GM18519 (cell line): ENCODE measurements around the gene IFNA10.
"Not testable (repeated sequence)": the region's sequence is repeated elsewhere in the genome, so short reads cannot be mapped to it uniquely, and the experiment has no call there.

Experiments used
- ATAC-seq: cut with Tn5 transposase; IDR thresholded peaks from one replicate; pipeline ENCODE4 v1.9.1; 2021; ENCODE audit warnings: mild to moderate bottlenecking, moderate library complexity; ENCODE audit not compliant: unreplicated experiment, low FRiP score

IFNA10 gene

GRCh38 chr9:21207043-21207442 lies at the start of gene IFNA10:
IFNA10 (minus strand) TSS chr9:21207143; CDS start chr9:21207097, 46 bp downstream.
- not testable (repeated sequence) for ATAC-seq

GRCh38 chr9:21255538-21256212 lies 48.7 kb upstream of the IFNA10 start:
- ATAC-seq, result no peak

- ATAC-seq, result peak; percentile 73
Observed at GRCh38 chr9:21252721-21253547, 46.0 kb upstream of the IFNA10 start.

GRCh38 chr9:21251638-21252037 lies 44.7 kb upstream of the IFNA10 start:
- ATAC-seq, result no peak

- no peak for ATAC-seq
Observed at GRCh38 chr9:21251190-21251589, 44.2 kb upstream of the IFNA10 start.

- no peak for ATAC-seq
Observed at GRCh38 chr9:21244836-21245235, 37.9 kb upstream of the IFNA10 start.

GRCh38 chr9:21239911-21240310 lies 33.0 kb upstream of the IFNA10 start, which contains the start of gene IFNA14:
IFNA14 (minus strand) TSS chr9:21240005; CDS start chr9:21239935, 70 bp downstream.
- ATAC-seq, result no peak

- ATAC-seq, result not testable (repeated sequence)
Observed at GRCh38 chr9:21236360-21236714, 29.4 kb upstream of the IFNA10 start.

GRCh38 chr9:21235468-21236359 lies 28.8 kb upstream of the IFNA10 start:
- ATAC-seq, result peak; percentile 86

GRCh38 chr9:21234153-21234687 lies 27.3 kb upstream of the IFNA10 start:
- no peak for ATAC-seq

GRCh38 chr9:21233258-21233657 lies 26.3 kb upstream of the IFNA10 start:
- ATAC-seq, result no peak

GRCh38 chr9:21228122-21228521 lies 21.2 kb upstream of the IFNA10 start, which contains the start of gene IFNA17:
IFNA17 (minus strand) TSS chr9:21228222; CDS start chr9:21228173, 49 bp downstream.
- ATAC-seq, result no peak

- ATAC-seq, result not testable (repeated sequence)
Observed at GRCh38 chr9:21217211-21217610, 10.3 kb upstream of the IFNA10 start, which contains the start of gene IFNA16. IFNA16 (minus strand) TSS chr9:21217311; CDS start chr9:21217305, 6 bp downstream.

- peak; percentile 79 for ATAC-seq
Observed at GRCh38 chr9:21213411-21214326, 6.7 kb upstream of the IFNA10 start.

- ATAC-seq, result not testable (repeated sequence)
Observed at GRCh38 chr9:21212160-21212559, 5.2 kb upstream of the IFNA10 start.

- ATAC-seq, result not testable (repeated sequence)
Observed at GRCh38 chr9:21210782-21211181, 3.8 kb upstream of the IFNA10 start.

GRCh38 chr9:21210311-21210710 lies 3.4 kb upstream of the IFNA10 start:
- ATAC-seq, result no peak

- ATAC-seq, result no peak
Observed at GRCh38 chr9:21205204-21205603, 1.7 kb downstream of the IFNA10 start.

- ATAC-seq, result not testable (repeated sequence)
Observed at GRCh38 chr9:21202105-21202504, 4.8 kb downstream of the IFNA10 start, which contains the start of gene IFNA7. IFNA7 (minus strand) TSS chr9:21202205; CDS start chr9:21202165, 40 bp downstream.
